Measurements from ENCODE around the gene FARP2. TPM values are rescaled to one million over a fixed set of nuclear protein-coding genes. Genes with fewer than 3 reads are reported as not detected.

Gene FARP2
- total and polyA plus RNA-seq, 2 of the 13 experiments (the other 11 are each of a cell fraction or from before 2014, with no cell fraction given): 28.0 to 45.4 TPM

DNA sequence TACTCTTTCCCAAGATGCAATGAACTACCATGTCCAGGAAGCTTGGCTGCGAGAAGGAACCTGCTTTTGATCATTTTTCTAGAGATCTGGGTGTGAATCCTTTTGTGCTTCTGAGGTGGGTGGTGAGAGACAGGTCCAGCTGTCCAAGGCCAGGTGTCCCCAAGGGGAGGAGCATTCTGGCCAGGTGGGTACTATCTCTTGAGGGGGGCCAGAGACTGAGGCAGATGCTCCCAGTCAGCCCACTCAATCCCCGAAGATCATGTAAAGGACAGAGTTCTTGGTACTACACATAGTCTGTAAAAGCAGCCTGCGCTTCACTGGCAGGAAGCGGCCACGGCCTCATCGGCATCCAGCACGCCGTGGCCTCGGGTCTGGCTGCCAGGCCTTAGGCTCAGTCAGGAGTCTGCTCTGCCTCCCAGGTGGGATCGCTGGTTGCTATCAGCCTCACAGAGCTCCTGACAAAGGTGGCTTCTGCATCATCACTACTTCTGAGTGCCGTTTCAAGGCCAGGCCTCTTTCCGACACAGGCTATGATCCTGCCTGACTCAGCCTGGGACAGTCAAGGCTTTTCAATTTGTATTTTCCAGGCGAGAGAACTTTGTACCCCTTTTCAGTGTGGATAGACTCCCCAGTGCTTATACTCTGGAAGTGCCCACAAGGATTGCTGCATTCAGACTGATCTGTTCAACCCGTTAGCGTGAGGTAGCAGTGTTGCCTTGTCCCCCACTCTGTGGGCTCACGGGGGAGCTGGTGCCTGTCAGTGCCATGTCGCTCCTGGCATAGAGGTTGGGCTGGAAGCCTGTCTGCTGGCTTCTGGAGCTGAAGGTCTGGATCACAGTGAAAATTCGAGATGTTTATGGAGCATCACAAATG, 123.2 kb downstream of the FARP2 start (continued):
- TF ChIP-seq PATZ1 (CRISPR knock-in tag; IDR thresholded peaks at IDR 0.05) (0 out of 2 replicates have a peak, but pooled peaks have one; percentile 24), ZNF432 (CRISPR knock-in tag; IDR thresholded peaks at IDR 0.05; ENCODE audit: borderline replicate concordance) (no peak), ZNF136 (CRISPR knock-in tag; IDR thresholded peaks at IDR 0.05; ENCODE audit: low read depth) (no peak), SIX1 (CRISPR knock-in tag; IDR thresholded peaks at IDR 0.05; ENCODE audit: borderline replicate concordance) (no peak), ZFP1 (CRISPR knock-in tag; IDR thresholded peaks at IDR 0.05) (0 out of 2 replicates have a peak, but pooled peaks have one; percentile 42), JUND (CRISPR knock-in tag; IDR thresholded peaks at IDR 0.05) (peak; percentile 46; the same call in 1 of the 2 replicates), TAF15 (IDR thresholded peaks at IDR 0.05; ENCODE audit: low read depth, low read length, poor library complexity, severe bottlenecking) (no peak), ZBTB20 (CRISPR knock-in tag; IDR thresholded peaks at IDR 0.05; ENCODE audit: borderline replicate concordance, low read depth) (no peak; the same call in none of the 2 replicates), PCBP2 (optimal IDR thresholded peaks at IDR 0.05; ENCODE audit: low read depth, low read length, poor library complexity, severe bottlenecking) (no peak), ZNF704 (CRISPR knock-in tag; IDR thresholded peaks at IDR 0.05; ENCODE audit: borderline replicate concordance) (peak; percentile 14; the same call in 1 of the 2 replicates), ZNF737 (CRISPR knock-in tag; IDR thresholded peaks at IDR 0.05; ENCODE audit: borderline replicate concordance) (no peak), PPARG (CRISPR knock-in tag; conservative IDR thresholded peaks at IDR 0.05) (0 out of 2 replicates have a peak, but pooled peaks have one; percentile 19), ZEB1 (IDR thresholded peaks at IDR 0.05; ENCODE audit: insufficient replicate concordance, low read depth) (peak; percentile 63), TMF1 (CRISPR knock-in tag; IDR thresholded peaks at IDR 0.05; ENCODE audit: low read depth) (0 out of 2 replicates have a peak, but pooled peaks have one; percentile 34), ZNF3 (CRISPR knock-in tag; IDR thresholded peaks at IDR 0.05) (no peak), ZMYM4 (CRISPR knock-in tag; IDR thresholded peaks at IDR 0.05) (0 out of 2 replicates have a peak, but pooled peaks have one; percentile 44), BCL3 (CRISPR knock-in tag; IDR thresholded peaks at IDR 0.05) (no peak; the same call in 1 of the 2 replicates), ZNF883 (CRISPR knock-in tag; IDR thresholded peaks at IDR 0.05; ENCODE audit: not compliant biosample characterization) (peak; percentile 15), HDAC2 (CRISPR knock-in tag; IDR thresholded peaks at IDR 0.05) (no peak), HOMEZ (CRISPR knock-in tag; IDR thresholded peaks at IDR 0.05; ENCODE audit: low read depth) (no peak)

Measured in HepG2 (cell line).